Chondrocyte (in vitro differentiated cells): ENCODE measurements around the gene SKOR1. TPM values are rescaled to one million over a fixed set of nuclear protein-coding genes. Genes with fewer than 3 reads are reported as not detected.

ENCODE experiments used
- total RNA-seq: library from RNA; stranded (reverse); gene quantifications from 3 replicates; pipeline ENCODE4 v1.2.1, GENCODE V29; 2021

SKOR1 gene
- total RNA-seq, 1 donor from 2014 or later = 0.22 TPM

Other genes starting within 250 kb of the SKOR1 start
- not detected in 3 replicates for gene RNU6-1, start 14.5 kb downstream of the SKOR1 start, total RNA-seq
- gene PIAS1, start 228.8 kb downstream of the SKOR1 start, total RNA-seq = 30.8 to 39.1 TPM (median 32.6 TPM) in 3 replicates